Prostate gland (tissue), 2 donors: ENCODE measurements around the gene WDR90.

Experiments used
- CTCF ChIP-seq, 4 experiments: fragments of 200-600 bp in 2 of 4; fragments of 450-650 bp in 2 of 4; sonication (generic) in 2 of 4; IDR thresholded peaks; 1 replicate in 3 of 4; 2 replicates in 1 of 4; pipeline ENCODE4 v1.5.1; 2016 to 2019; ENCODE audit warnings: antibody characterized with exemption in 4 of 4, mild to moderate bottlenecking in 2 of 4, moderate library complexity in 2 of 4
- POLR2A ChIP-seq: fragments of 450-650 bp; IDR thresholded peaks from one replicate; pipeline ENCODE4 v1.6.1; 2016; ENCODE audit warnings: antibody characterized with exemption, mild to moderate bottlenecking
- POLR2AphosphoS5 ChIP-seq: sonication (generic); formaldehyde crosslinking; IDR thresholded peaks from one replicate; pipeline ENCODE4 v1.6.1; 2017; ENCODE audit warnings: antibody characterized with exemption

DNA sequence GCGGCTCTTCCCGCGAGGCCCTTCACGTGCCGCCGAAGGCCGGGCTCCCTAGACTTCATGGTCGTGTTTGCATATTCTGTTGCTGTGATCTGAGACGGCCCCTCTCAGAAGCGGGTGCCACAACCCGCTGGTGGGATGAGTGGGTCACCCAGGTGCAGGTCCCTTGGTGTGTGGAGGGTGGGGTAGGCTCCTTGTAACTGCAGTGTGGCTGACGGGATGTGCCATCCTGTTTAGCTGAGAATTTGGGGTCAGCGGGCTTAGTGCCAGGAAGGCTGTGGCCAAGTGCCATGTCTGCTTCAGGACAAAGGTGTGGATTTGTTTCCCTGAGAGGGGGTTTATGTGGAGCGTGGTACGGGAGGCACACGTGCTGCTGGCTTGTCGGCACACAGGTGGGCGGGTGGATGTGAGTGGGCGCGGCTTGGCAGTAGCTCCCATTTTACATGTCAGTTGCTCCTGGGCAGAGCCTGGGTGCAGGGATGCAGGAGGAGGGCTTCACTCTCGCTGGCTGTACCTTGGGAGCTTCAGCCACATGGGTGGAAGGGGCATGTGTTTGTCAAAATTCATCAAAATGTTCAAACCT is 27.5 kb upstream of the WDR90 start:
- TF ChIP-seq CTCF (IDR thresholded peaks at IDR 0.05) (no peak), POLR2A (no peak), POLR2AphosphoS5 (no peak)
